PFSK-1 (cell line): ENCODE measurements around the gene TMEM225B.

ENCODE experiments used
- POLR2AphosphoS5 ChIP-seq: IDR thresholded peaks from 2 replicates; pipeline ENCODE4 v1.6.1; 2012; ENCODE audit warnings: low read depth, mild to moderate bottlenecking, control low read depth, low read length, moderate library complexity
- REST ChIP-seq, 2 experiments: IDR thresholded peaks; 2 replicates each; pipeline versions ENCODE4 v1.6.1 to v1.8.0; 2011 to 2012; ENCODE audit warnings: low read depth in 2 of 2, low read length in 2 of 2, control low read depth in 1 of 2, inconsistent platforms in 1 of 2, mild to moderate bottlenecking in 1 of 2, moderate library complexity in 1 of 2; ENCODE audit not compliant: insufficient read depth in 1 of 2
- SIN3A ChIP-seq: IDR thresholded peaks from 2 replicates; pipeline ENCODE4 v1.6.1; 2012; ENCODE audit warnings: mild to moderate bottlenecking, low read length, moderate library complexity, borderline replicate concordance; ENCODE audit not compliant: insufficient read depth
- TAF1 ChIP-seq: IDR thresholded peaks from 2 replicates; pipeline ENCODE4 v1.6.1; 2012; ENCODE audit warnings: low read length, control low read depth, borderline replicate concordance; ENCODE audit not compliant: insufficient read depth

DNA sequence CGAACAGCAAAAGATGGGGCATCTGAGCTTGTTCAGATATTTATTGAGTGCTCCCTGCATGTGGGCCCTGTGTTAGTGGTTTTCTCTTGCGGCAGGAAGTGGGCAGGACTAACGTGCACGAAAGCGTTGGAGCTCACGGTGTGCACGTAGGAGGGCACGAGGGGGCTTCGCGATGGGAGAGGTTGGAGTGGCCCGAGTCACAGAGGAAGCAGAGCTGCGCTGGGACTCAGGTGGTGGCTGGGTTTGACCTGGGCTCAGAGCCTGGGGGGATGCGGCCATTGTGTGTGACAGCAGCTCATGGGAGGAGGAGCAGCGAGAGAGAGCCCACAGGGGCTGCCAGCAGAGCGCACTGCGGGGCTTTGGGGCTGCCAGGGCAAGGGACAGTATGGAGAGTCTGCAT is 26.4 kb downstream of the TMEM225B start:
- no peak for TF ChIP-seq SIN3A
- TF ChIP-seq REST (IDR thresholded peaks at IDR 0.05; ENCODE audit: insufficient read depth in 1 of 2, low read depth in 2 of 2, low read length in 2 of 2), result no peak
- no peak for TF ChIP-seq POLR2AphosphoS5
- no peak for TF ChIP-seq TAF1
